OCI-LY7 (cell line): ENCODE results near the gene ZNF205. TPM values are rescaled to one million over a fixed set of nuclear protein-coding genes. Genes with fewer than 3 reads are reported as not detected.

Source experiments
- BruUV-seq: library from RNA; stranded (reverse); fragments of 400-500 nt; replicated peaks from 2 replicates; lab custom pipeline; 2021; lab: Mats Ljungman, UMichigan
- CTCF ChIA-PET: fragments of 300-600 bp; sonication (Branson Sonifier 250); formaldehyde crosslinking; loops from one replicate; lab custom pipeline; 2022; ENCODE audit warnings: antibody characterized with exemption; ENCODE audit not compliant: unreplicated experiment; lab: Charles Lee
- POLR2A ChIA-PET: fragments of 300-600 bp; sonication (Branson Sonifier 250); formaldehyde crosslinking; loops from one replicate; lab custom pipeline; 2022; ENCODE audit warnings: antibody characterized with exemption; lab: Charles Lee
- DNase-seq: peaks from one replicate; pipeline ENCODE4 v3.0.0-alpha.2; 2015; ENCODE audit warnings: low spot score
- H2AFZ ChIP-seq: fragments of 200-600 bp; sonication (generic), shearing (Covaris generic); 2 replicates; pipeline ENCODE4 v1.6.1; 2014; ENCODE audit warnings: mild to moderate bottlenecking, antibody characterized with exemption, low read length, moderate library complexity
- H3K27ac ChIP-seq: fragments of 200-600 bp; sonication (generic); 2 replicates; pipeline ENCODE4 v1.5.1; 2014; ENCODE audit warnings: mixed run types, low read depth, mild to moderate bottlenecking, moderate library complexity, low read length, inconsistent platforms; ENCODE audit not compliant: poor library complexity, severe bottlenecking
- H3K36me3 ChIP-seq: fragments of 200-600 bp; sonication (generic); 2 replicates; pipeline ENCODE4 v1.6.1; 2014; ENCODE audit warnings: mild to moderate bottlenecking, antibody characterized with exemption, low read length, moderate library complexity, mixed read lengths; ENCODE audit not compliant: insufficient read depth
- H3K4me1 ChIP-seq: fragments of 200-600 bp; sonication (generic); 2 replicates; pipeline ENCODE4 v1.5.1; 2014; ENCODE audit warnings: mild to moderate bottlenecking, low read length; ENCODE audit not compliant: insufficient read depth, poor library complexity, severe bottlenecking
- H3K4me2 ChIP-seq: fragments of 200-600 bp; sonication (generic); 2 replicates; pipeline ENCODE4 v1.6.1; 2014; ENCODE audit warnings: mild to moderate bottlenecking, low read length
- H3K4me3 ChIP-seq: fragments of 200-600 bp; sonication (generic); 2 replicates; pipeline ENCODE4 v1.5.1; 2014; ENCODE audit warnings: mild to moderate bottlenecking, low read depth, low read length; ENCODE audit not compliant: poor library complexity, severe bottlenecking
- H3K79me2 ChIP-seq: fragments of 200-600 bp; sonication (generic); 2 replicates; pipeline ENCODE4 v1.6.1; 2016; ENCODE audit warnings: low read depth, mild to moderate bottlenecking, low read length, moderate library complexity, mixed read lengths; ENCODE audit not compliant: insufficient read depth
- H3K9me2 ChIP-seq: fragments of 200-600 bp; sonication (generic); 2 replicates; pipeline ENCODE4 v1.6.1; 2016; ENCODE audit warnings: mild to moderate bottlenecking, low read length, mixed read lengths; ENCODE audit not compliant: insufficient read depth
- H3K9me3 ChIP-seq: fragments of 200-600 bp; sonication (generic); 2 replicates; pipeline ENCODE4 v1.6.1; 2014; ENCODE audit warnings: mild to moderate bottlenecking, mixed run types, low read length, mixed read lengths
- H4K20me1 ChIP-seq: fragments of 200-600 bp; sonication (generic); 2 replicates; pipeline ENCODE4 v1.6.1; 2014; ENCODE audit warnings: mild to moderate bottlenecking, antibody characterized with exemption, low read length, moderate library complexity, mixed read lengths; ENCODE audit not compliant: insufficient read depth
- EZH2phosphoT487 ChIP-seq: fragments of 200-600 bp; sonication (generic); IDR thresholded peaks from 2 replicates; pipeline ENCODE4 v1.6.1; 2018; ENCODE audit warnings: low read depth, borderline replicate concordance, mild to moderate bottlenecking, mixed run types, antibody characterized with exemption, low read length, moderate library complexity, mixed read lengths
- intact Hi-C: fragments of 100-400 bp; cut with micrococcal nuclease; formaldehyde crosslinking; loops from one replicate; pipeline ENCODE4 v1.10.0; 2022; ENCODE audit not compliant: unreplicated experiment
- total RNA-seq, 2 experiments: library from RNA; depleted of rRNA in 1 of 2; stranded (reverse); fragments of >200 nt in 1 of 2; shearing (Covaris generic) in 1 of 2; gene quantifications; 2 replicates each; pipeline ENCODE4 v1.2.3, GENCODE V29; 2014 to 2022
- TF ChIP-seq, protein P1 (sequence below): fragments of 200-600 bp; sonication (generic); conservative IDR thresholded peaks from 2 replicates; pipeline ENCODE4 v1.5.1; 2014; ENCODE audit warnings: mild to moderate bottlenecking, antibody characterized with exemption, low read length, moderate library complexity, mixed read lengths

The ZNF205 gene
- total RNA-seq, 2 experiments from 2014 or later, result 0.30 to 1.2 TPM

- POLR2A ChIA-PET, result interaction anchor here (1.3 kb wide), 1 partner anchor 10 kb away, joined by 3 read pairs; no protein-coding TSS in a partner anchor
- TF ChIP-seq, protein P1, sequence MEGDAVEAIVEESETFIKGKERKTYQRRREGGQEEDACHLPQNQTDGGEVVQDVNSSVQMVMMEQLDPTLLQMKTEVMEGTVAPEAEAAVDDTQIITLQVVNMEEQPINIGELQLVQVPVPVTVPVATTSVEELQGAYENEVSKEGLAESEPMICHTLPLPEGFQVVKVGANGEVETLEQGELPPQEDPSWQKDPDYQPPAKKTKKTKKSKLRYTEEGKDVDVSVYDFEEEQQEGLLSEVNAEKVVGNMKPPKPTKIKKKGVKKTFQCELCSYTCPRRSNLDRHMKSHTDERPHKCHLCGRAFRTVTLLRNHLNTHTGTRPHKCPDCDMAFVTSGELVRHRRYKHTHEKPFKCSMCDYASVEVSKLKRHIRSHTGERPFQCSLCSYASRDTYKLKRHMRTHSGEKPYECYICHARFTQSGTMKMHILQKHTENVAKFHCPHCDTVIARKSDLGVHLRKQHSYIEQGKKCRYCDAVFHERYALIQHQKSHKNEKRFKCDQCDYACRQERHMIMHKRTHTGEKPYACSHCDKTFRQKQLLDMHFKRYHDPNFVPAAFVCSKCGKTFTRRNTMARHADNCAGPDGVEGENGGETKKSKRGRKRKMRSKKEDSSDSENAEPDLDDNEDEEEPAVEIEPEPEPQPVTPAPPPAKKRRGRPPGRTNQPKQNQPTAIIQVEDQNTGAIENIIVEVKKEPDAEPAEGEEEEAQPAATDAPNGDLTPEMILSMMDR, result no peak
- TF ChIP-seq EZH2phosphoT487, result no peak
- no peaks in the 10 kb centered on the region for H4K20me1 ChIP-seq
- H3K79me2 ChIP-seq, result no peaks in the 10 kb centered on the region
- no peak overlapping the region for H3K4me2 ChIP-seq
- H3K36me3 ChIP-seq, result no peaks in the 10 kb centered on the region
- CTCF ChIA-PET, result no interaction called here
- DNase-seq, result no peak
- no peak overlapping the region for H2AFZ ChIP-seq
- no peaks in the 10 kb centered on the region for H3K9me3 ChIP-seq
- no peak overlapping the region for H3K4me3 ChIP-seq
- no peaks in the 10 kb centered on the region for H3K9me2 ChIP-seq
- no peaks in the 10 kb centered on the region for H3K4me1 ChIP-seq
- BruUV-seq, result no TSS peak
- intact Hi-C loops, result no loop called here
- H3K27ac ChIP-seq, result no peak overlapping the region
Observed at GRCh38 chr16:3085868-3086595, 26.4 kb upstream of the ZNF205 start.

GRCh38 chr16:3086596-3087242, 25.7 kb upstream of the ZNF205 start:
- TF ChIP-seq, protein P1, result no peak
- no peak for TF ChIP-seq EZH2phosphoT487
- Histone ChIP-seq H3K4me1 (no peaks in the 10 kb centered on the region), H3K36me3 (no peaks in the 10 kb centered on the region), H3K4me3 (no peak overlapping the region), H3K9me2 (no peaks in the 10 kb centered on the region), H3K4me2 (no peak overlapping the region), H2AFZ (no peak overlapping the region), H3K79me2 (no peaks in the 10 kb centered on the region), H3K27ac (no peak overlapping the region), H3K9me3 (no peaks in the 10 kb centered on the region), H4K20me1 (no peaks in the 10 kb centered on the region)
- ChIA-PET CTCF (no interaction called here), POLR2A (no interaction called here)
- no peak for DNase-seq
- BruUV-seq, result no TSS peak
- intact Hi-C loops, result no loop called here
